ENCODE data around the gene CELA3B. TPM values are rescaled to one million over a fixed set of nuclear protein-coding genes. Genes with fewer than 3 reads are reported as not detected.

Gene CELA3B
- total and polyA plus RNA-seq, 2 of the 8 experiments (the other 6 are each of a cell fraction or from before 2014, with no cell fraction given) = not detected

GRCh38 chr1:22001409-22001808, 24.6 kb downstream of the CELA3B start, which contains the start of gene CELA3A:
Gene CELA3A (plus strand): TSS chr1:22001657. CDS start chr1:22001675, 18 bp downstream.
- CTCF ChIA-PET (ENCODE audit: partially characterized antibody) = interaction anchor here (0.7 to 1.4 kb wide), 2 partner anchors 65 to 102 kb away, joined by 3 read pairs; no protein-coding TSS in a partner anchor
- WGBS, 2 experiments (ENCODE audit: extremely low coverage in 1 of 2, insufficient coverage in 1 of 2, insufficient read length in 1 of 2, insufficient replicate concordance in 2 of 2, low coverage in 1 of 2, low lambda C conversion rate in 2 of 2, missing lambda C conversion rate in 1 of 2) = 71% methylated on average over 5 of the region's 5 CpGs; no CpG with 5 or more reads in 1 of the 2 experiments
- TF ChIP-seq ATF2 (IDR thresholded peaks at IDR 0.05; ENCODE audit: low read length) (no peak), JUN (IDR thresholded peaks at IDR 0.05; ENCODE audit: low read depth, low read length) (no peak)

More at GRCh38 chr1:22001409-22001808, 24.6 kb downstream of the CELA3B start, which contains the start of gene CELA3A:
- no peak within 1 kb of the TSS for H3K23ac ChIP-seq (ENCODE audit: insufficient read length)
- no peaks in the 10 kb centered on the region for H4K20me1 ChIP-seq (replicated peaks in 1 of 2; ENCODE audit: control insufficient read depth in 1 of 2, insufficient read depth in 2 of 2, low read length in 2 of 2)
- H3K14ac ChIP-seq (ENCODE audit: insufficient read length) = no peak within 1 kb of the TSS
- no peaks in the 10 kb centered on the region for H3K23me2 ChIP-seq (ENCODE audit: low read depth, low read length)
- no peak within 1 kb of the TSS for H3K9ac ChIP-seq (replicated peaks in 1 of 4; ENCODE audit: extremely low read depth in 1 of 4, low read depth in 3 of 4, low read length in 3 of 4)
- no peak within 1 kb of the TSS for H2BK5ac ChIP-seq (ENCODE audit: low read depth, low read length)
- H3K4me3 ChIP-seq (ENCODE audit: extremely low read depth in 1 of 4, insufficient read depth in 2 of 4, low read depth in 3 of 4, low read length in 4 of 4) = no peak within 1 kb of the TSS
- H3K18ac ChIP-seq (ENCODE audit: extremely low read depth, low read length) = no peak within 1 kb of the TSS; the same call in 1 of the 2 replicates
- H3K4me1 ChIP-seq (replicated peaks in 1 of 4; ENCODE audit: control insufficient read depth in 3 of 4, insufficient read depth in 4 of 4, low read length in 3 of 4) = no peaks in the 10 kb centered on the region
- H3K36me3 ChIP-seq (ENCODE audit: control insufficient read depth in 2 of 4, insufficient read depth in 4 of 4, low read length in 3 of 4) = no peaks in the 10 kb centered on the region
- H3K79me2 ChIP-seq (ENCODE audit: control insufficient read depth in 1 of 2, insufficient read depth in 2 of 2, low read length in 2 of 2) = no peaks in the 10 kb centered on the region
- H4K8ac ChIP-seq (ENCODE audit: extremely low read depth, insufficient read depth, low read length) = no peak within 1 kb of the TSS; the same call in 1 of the 2 replicates
- H4K91ac ChIP-seq (replicated peaks; ENCODE audit: insufficient read length, low read length) = no peak within 1 kb of the TSS
- H2BK20ac ChIP-seq (ENCODE audit: low read length) = no peak within 1 kb of the TSS
- no peaks in the 10 kb centered on the region for H3K27me3 ChIP-seq (replicated peaks in 1 of 4; ENCODE audit: control insufficient read depth in 3 of 4, extremely low read depth in 1 of 4, insufficient read depth in 3 of 4, low read length in 3 of 4)
- H3K56ac ChIP-seq (replicated peaks; ENCODE audit: insufficient read length, low read depth, low read length) = no peak within 1 kb of the TSS
- H4K5ac ChIP-seq (ENCODE audit: insufficient read length, low read depth, low read length) = no peak within 1 kb of the TSS
- no peaks in the 10 kb centered on the region for H3K9me3 ChIP-seq (ENCODE audit: insufficient read depth in 2 of 2, low read depth in 1 of 2, low read length in 1 of 2)
- H3K4ac ChIP-seq (replicated peaks; ENCODE audit: insufficient read length, low read depth, low read length) = no peak within 1 kb of the TSS
- no peak within 1 kb of the TSS for H3K4me2 ChIP-seq (ENCODE audit: insufficient read depth in 1 of 2, low read depth in 2 of 2, low read length in 2 of 2)
- DNase-seq (ENCODE audit: low read depth in 1 of 2, low spot score in 2 of 2) (no peak), FAIRE-seq (no peak)
- no peak within 1 kb of the TSS for H2AK5ac ChIP-seq (ENCODE audit: low read depth, low read length)
- no peaks in the 10 kb centered on the region for H3K79me1 ChIP-seq (ENCODE audit: low read depth, low read length)
- POLR2A ChIA-PET (ENCODE audit: partially characterized antibody) = no interaction called here
- no peak within 1 kb of the TSS for H2BK15ac ChIP-seq (ENCODE audit: low read length)
- no peak within 1 kb of the TSS for H2AFZ ChIP-seq (ENCODE audit: low read length)
- no peak within 1 kb of the TSS for H2BK120ac ChIP-seq (replicated peaks; ENCODE audit: low read depth, low read length)
- H3K27ac ChIP-seq (ENCODE audit: low read depth, low read length) = no peak within 1 kb of the TSS
- H2BK12ac ChIP-seq (ENCODE audit: low read depth, low read length) = no peak within 1 kb of the TSS

Measured in H1 (cell line).